Measurements from ENCODE around the gene PAX2.
A peak's percentile ranks its signal among the peaks of the same experiment; 100 is the strongest.

PAX2 gene

DNA sequence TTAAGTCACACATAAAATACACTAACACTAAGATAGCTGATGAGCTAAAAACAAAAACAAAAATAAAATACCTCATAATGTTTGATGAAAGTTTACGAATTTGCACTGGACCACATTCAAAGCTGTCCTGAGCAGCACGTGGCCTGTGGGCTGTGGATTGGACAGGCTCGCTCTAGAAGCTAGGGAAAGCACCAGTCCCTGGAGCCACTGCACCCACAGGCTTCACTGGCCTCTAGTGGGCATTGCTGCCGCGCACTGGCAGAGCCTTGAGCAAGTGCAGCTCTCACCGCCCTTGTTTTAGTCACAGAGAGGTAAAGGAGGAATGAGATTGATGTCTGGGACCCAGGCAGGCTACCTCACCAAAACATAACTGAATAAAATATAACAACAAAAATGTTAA lies 67.6 kb downstream of the PAX2 start:
- Histone ChIP-seq H3K4me1 (ENCODE audit: insufficient read depth, low read length) (peaks cover 18% of the 10 kb centered on the region; the same call in 1 of the 2 replicates), H3K9me3 (ENCODE audit: insufficient read depth, low read depth, low read length) (no peaks in the 10 kb centered on the region), H3K27me3 (ENCODE audit: insufficient read depth, low read length) (peaks cover 69% of the 10 kb centered on the region), H3K27ac (ENCODE audit: low read depth, low read length) (no peak overlapping the region), H3K4me3 (ENCODE audit: low read length) (no peak overlapping the region), H3K9ac (ENCODE audit: low read depth, low read length) (no peak overlapping the region), H3K36me3 (ENCODE audit: insufficient read depth, low read length) (no peaks in the 10 kb centered on the region)
- WGBS: 84% methylated on average over 5 of the region's 6 CpGs

DNA sequence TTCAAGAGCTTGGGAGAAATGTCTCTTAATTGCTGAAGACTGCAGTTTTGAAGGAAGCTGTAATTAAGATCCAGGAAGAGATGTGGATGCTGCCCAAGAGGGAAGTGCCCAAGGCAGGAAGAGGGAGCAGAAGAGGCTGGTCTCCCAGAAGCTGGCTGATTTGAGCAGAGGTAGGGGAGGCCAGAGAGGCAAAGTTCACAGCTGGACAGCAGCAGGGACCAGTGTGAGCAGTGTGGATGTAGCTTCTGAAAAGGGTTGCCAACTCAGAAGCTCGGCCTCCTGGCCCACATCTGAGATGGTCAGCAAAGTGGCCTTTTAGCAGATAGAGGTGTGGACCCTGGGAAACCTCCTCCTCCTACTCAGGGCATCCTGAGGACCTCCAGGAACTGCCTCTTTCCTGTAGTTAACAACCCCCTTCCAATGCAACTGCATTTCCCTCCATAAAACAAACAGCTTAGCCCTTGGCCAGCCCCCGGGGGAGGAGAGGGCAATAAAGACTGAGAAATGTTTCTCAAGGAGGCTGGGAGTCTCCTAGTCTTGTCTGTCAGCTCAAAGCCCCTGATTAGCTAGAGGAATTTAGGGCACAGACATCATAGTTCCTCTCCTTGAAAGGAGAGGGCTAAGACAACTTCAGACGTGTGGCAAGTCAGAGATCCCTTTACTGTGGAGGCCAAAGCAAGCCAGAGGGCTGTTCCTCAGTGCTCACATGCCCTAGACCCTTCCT lies 69.5 kb downstream of the PAX2 start:
- Histone ChIP-seq H3K27me3 (ENCODE audit: insufficient read depth, low read length) (peaks cover 76% of the 10 kb centered on the region), H3K9me3 (ENCODE audit: insufficient read depth, low read depth, low read length) (no peaks in the 10 kb centered on the region), H3K36me3 (ENCODE audit: insufficient read depth, low read length) (no peaks in the 10 kb centered on the region), H3K27ac (ENCODE audit: low read depth, low read length) (no peak overlapping the region), H3K4me1 (ENCODE audit: insufficient read depth, low read length) (peaks cover 18% of the 10 kb centered on the region; the same call in 1 of the 2 replicates), H3K4me3 (ENCODE audit: low read length) (no peak overlapping the region), H3K9ac (ENCODE audit: low read depth, low read length) (no peak overlapping the region)
- 56% methylated on average over 3 of the region's 3 CpGs for WGBS

- H3K4me3 ChIP-seq (ENCODE audit: low read length): no peak overlapping the region
- peaks cover 18% of the 10 kb centered on the region; the same call in 1 of the 2 replicates for H3K4me1 ChIP-seq (ENCODE audit: insufficient read depth, low read length)
- H3K27ac ChIP-seq (ENCODE audit: low read depth, low read length): no peak overlapping the region
- no peaks in the 10 kb centered on the region for H3K36me3 ChIP-seq (ENCODE audit: insufficient read depth, low read length)
- no peak overlapping the region for H3K9ac ChIP-seq (ENCODE audit: low read depth, low read length)
- peaks cover 85% of the 10 kb centered on the region for H3K27me3 ChIP-seq (ENCODE audit: insufficient read depth, low read length)
- no peaks in the 10 kb centered on the region for H3K9me3 ChIP-seq (ENCODE audit: insufficient read depth, low read depth, low read length)
- 37% methylated on average over 6 of the region's 6 CpGs for WGBS
Observed at GRCh38 chr10:100816671-100817070, 71.3 kb downstream of the PAX2 start.

DNA sequence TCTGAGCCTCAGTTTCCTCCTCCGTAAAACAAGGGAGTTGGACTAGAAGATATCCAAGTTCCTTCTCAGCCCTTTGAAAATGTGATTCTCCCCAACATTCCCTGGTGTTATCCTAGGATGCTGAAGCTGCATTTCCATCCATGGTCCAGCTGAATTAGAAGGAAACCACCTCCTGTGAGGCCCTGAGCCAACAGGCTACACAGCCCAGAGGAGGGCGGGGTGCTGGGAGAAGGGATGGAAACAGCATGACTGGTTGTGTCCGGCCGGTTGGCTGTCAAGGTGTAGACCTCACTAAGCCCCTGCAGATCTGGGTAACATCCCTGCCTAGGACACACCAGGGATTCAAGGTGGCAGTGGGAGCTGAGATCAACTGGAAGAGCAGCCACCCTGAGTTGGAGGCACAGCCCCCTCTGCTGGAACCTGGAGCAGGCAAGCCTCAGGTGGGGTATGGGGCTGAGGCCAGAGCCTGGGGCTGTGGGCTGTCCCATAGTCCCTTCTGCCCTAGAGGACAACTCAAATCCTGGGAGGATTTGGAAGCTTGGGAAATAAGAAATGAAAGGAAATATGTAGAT lies 72.0 kb downstream of the PAX2 start:
- H3K4me3 ChIP-seq (ENCODE audit: low read length): no peak overlapping the region

GRCh38 chr10:100819424-100819823 lies 74.0 kb downstream of the PAX2 start:
- Histone ChIP-seq H3K27ac (ENCODE audit: low read depth, low read length) (no peak overlapping the region), H3K27me3 (ENCODE audit: insufficient read depth, low read length) (peaks cover 89% of the 10 kb centered on the region), H3K4me1 (ENCODE audit: insufficient read depth, low read length) (peaks cover 18% of the 10 kb centered on the region; the same call in 1 of the 2 replicates), H3K36me3 (ENCODE audit: insufficient read depth, low read length) (no peaks in the 10 kb centered on the region), H3K4me3 (ENCODE audit: low read length) (no peak overlapping the region), H3K9ac (ENCODE audit: low read depth, low read length) (no peak overlapping the region), H3K9me3 (ENCODE audit: insufficient read depth, low read depth, low read length) (no peaks in the 10 kb centered on the region)
- 88% methylated on average over 3 of the region's 6 CpGs for WGBS

More for the DNA sequence above, 72.0 kb downstream of the PAX2 start:
- Histone ChIP-seq H3K36me3 (ENCODE audit: insufficient read depth, low read length) (no peaks in the 10 kb centered on the region), H3K27me3 (ENCODE audit: insufficient read depth, low read length) (peaks cover 86% of the 10 kb centered on the region), H3K9me3 (ENCODE audit: insufficient read depth, low read depth, low read length) (no peaks in the 10 kb centered on the region), H3K27ac (ENCODE audit: low read depth, low read length) (no peak overlapping the region), H3K9ac (ENCODE audit: low read depth, low read length) (no peak overlapping the region), H3K4me1 (ENCODE audit: insufficient read depth, low read length) (peaks cover 18% of the 10 kb centered on the region; the same call in 1 of the 2 replicates)
- 66% methylated on average over 4 of the region's 4 CpGs for WGBS

DNA sequence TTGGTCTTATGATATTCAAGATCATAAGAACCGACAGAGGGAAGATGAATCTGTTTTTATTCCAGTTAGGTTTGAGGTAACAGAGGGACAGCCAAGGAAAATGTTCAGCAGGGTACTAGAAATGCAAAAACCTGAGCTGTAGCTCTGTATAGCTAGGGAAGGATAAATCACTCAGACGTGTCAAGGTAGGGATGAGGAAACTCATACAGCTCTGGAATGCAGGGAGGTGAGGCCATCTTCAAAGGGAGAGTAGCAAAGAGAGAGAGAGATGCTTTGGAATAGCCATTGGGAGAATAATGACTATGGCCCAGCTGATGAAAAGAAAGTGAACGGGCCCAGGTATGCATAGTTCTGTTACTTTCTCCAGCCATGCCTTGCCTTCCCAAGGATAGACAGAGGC lies 77.8 kb downstream of the PAX2 start:
- 47% methylated on average over 3 of the region's 3 CpGs for WGBS
- Histone ChIP-seq H3K27me3 (ENCODE audit: insufficient read depth, low read length) (peaks cover 99% of the 10 kb centered on the region), H3K36me3 (ENCODE audit: insufficient read depth, low read length) (no peaks in the 10 kb centered on the region), H3K9me3 (ENCODE audit: insufficient read depth, low read depth, low read length) (no peaks in the 10 kb centered on the region), H3K4me3 (ENCODE audit: low read length) (no peak overlapping the region), H3K4me1 (ENCODE audit: insufficient read depth, low read length) (no peaks in the 10 kb centered on the region; the same call in 1 of the 2 replicates), H3K27ac (ENCODE audit: low read depth, low read length) (no peak overlapping the region), H3K9ac (ENCODE audit: low read depth, low read length) (no peak overlapping the region)

GRCh38 chr10:100824886-100825285 lies 79.5 kb downstream of the PAX2 start:
- Histone ChIP-seq H3K9ac (ENCODE audit: low read depth, low read length) (no peak overlapping the region), H3K36me3 (ENCODE audit: insufficient read depth, low read length) (no peaks in the 10 kb centered on the region), H3K27ac (ENCODE audit: low read depth, low read length) (no peak overlapping the region), H3K27me3 (ENCODE audit: insufficient read depth, low read length) (peaks cover 100% of the 10 kb centered on the region), H3K4me3 (ENCODE audit: low read length) (no peak overlapping the region), H3K4me1 (ENCODE audit: insufficient read depth, low read length) (peaks cover 5% of the 10 kb centered on the region), H3K9me3 (ENCODE audit: insufficient read depth, low read depth, low read length) (no peaks in the 10 kb centered on the region)
- 46% methylated on average over 3 of the region's 3 CpGs for WGBS

DNA sequence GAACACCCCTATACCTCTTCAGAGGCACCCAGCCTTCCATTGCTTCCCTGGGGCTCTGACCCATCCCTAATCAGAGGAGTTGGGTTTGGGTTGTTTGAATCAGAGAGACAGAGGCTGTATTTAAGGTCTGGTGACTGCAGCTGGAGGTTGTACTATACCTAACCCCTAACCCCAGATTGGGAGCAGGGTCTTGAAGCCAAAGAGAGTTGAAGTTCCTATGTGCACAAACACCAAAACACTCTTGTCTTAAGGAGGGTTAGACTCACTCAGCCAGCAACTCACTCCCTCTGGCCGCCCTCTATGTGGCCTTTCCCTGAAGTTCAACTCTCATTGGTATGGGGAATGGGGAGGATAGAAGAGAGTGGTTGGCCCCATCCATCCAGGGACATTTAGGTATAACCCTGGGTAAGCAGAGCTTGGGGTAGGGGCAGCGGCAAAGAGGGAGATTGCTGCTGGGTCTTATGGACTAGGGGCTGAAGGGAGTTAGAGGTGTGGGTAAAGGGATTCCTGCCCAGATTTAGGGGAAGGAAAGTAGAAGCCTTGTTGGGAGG lies 80.0 kb downstream of the PAX2 start:
- Histone ChIP-seq H3K4me1 (ENCODE audit: insufficient read depth, low read length) (peaks cover 9% of the 10 kb centered on the region), H3K27ac (ENCODE audit: low read depth, low read length) (no peak overlapping the region), H3K27me3 (ENCODE audit: insufficient read depth, low read length) (peaks cover 100% of the 10 kb centered on the region), H3K9me3 (ENCODE audit: insufficient read depth, low read depth, low read length) (no peaks in the 10 kb centered on the region), H3K9ac (ENCODE audit: low read depth, low read length) (no peak overlapping the region), H3K4me3 (ENCODE audit: low read length) (no peak overlapping the region), H3K36me3 (ENCODE audit: insufficient read depth, low read length) (no peaks in the 10 kb centered on the region)
- 10% methylated on average over 2 of the region's 2 CpGs for whole genome bisulfite sequencing

DNA sequence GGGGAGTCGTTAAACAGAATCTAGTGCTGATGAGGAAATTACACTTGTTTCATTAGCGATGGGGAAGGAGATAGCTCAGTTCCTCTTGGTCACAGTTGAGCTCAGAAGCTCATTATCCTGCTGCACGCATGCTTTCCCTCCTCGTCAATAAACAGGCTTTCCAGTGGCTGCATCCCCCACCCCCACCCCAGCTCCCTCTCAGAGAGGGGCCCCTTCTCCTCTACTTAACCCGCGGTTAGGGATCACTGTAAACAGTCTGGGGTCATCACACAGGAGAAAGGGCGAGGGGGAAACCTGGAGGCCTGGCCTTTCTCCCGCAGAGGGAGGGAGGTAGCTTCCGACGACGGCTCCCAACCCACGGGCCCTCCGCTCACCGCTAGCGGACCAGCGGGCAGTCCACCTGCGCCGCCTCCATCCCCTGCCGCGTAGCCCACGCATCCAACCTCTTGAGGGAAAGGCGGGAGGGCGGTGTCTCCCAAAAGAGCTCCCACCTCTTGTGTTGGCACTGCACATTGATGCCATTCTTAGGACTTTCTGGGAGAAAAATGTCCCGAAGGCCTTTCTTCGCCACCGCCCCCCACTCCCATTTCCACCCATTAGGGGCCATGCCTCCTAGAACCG lies 80.8 kb downstream of the PAX2 start:
- H3K36me3 ChIP-seq (ENCODE audit: insufficient read depth, low read length): no peaks in the 10 kb centered on the region
- H3K27me3 ChIP-seq (ENCODE audit: insufficient read depth, low read length): peaks cover 100% of the 10 kb centered on the region
- 5% methylated on average over 27 of the region's 27 CpGs for WGBS
- H3K27ac ChIP-seq (ENCODE audit: low read depth, low read length): no peak overlapping the region
- no peaks in the 10 kb centered on the region for H3K9me3 ChIP-seq (ENCODE audit: insufficient read depth, low read depth, low read length)
- peaks cover 9% of the 10 kb centered on the region for H3K4me1 ChIP-seq (ENCODE audit: insufficient read depth, low read length)
- H3K4me3 ChIP-seq (ENCODE audit: low read length): peak overlapping the region; percentile 38; the same call in 1 of the 2 replicates
- H3K9ac ChIP-seq (ENCODE audit: low read depth, low read length): no peak overlapping the region

DNA sequence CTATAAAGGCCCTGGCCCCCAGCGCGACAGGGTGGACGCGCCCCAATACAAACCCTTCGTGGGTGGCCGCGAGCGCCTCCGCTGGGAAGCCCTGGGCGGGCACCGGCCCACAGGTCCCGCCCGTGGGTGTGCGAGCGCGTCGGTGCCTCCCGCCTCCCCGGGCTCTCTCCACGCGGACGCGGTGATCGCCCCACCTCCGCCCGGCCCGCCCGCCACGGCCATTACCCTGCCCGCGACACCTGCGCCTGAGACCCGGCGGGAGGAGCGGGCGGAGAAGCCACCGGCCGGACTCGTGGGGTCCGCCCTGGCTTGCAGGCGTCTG lies 81.2 kb downstream of the PAX2 start:
- Histone ChIP-seq H3K4me1 (ENCODE audit: insufficient read depth, low read length) (peaks cover 9% of the 10 kb centered on the region), H3K4me3 (ENCODE audit: low read length) (peak overlapping the region; percentile 38), H3K9me3 (ENCODE audit: insufficient read depth, low read depth, low read length) (no peaks in the 10 kb centered on the region), H3K27ac (ENCODE audit: low read depth, low read length) (no peak overlapping the region), H3K27me3 (ENCODE audit: insufficient read depth, low read length) (peaks cover 100% of the 10 kb centered on the region), H3K36me3 (ENCODE audit: insufficient read depth, low read length) (no peaks in the 10 kb centered on the region), H3K9ac (ENCODE audit: low read depth, low read length) (no peak overlapping the region)
- 2% methylated on average over 41 of the region's 41 CpGs for WGBS
